ENCODE measurements around the gene SMAD7. TPM values are rescaled to one million over a fixed set of nuclear protein-coding genes. Genes with fewer than 3 reads are reported as not detected.

Gene SMAD7
- total RNA-seq, 1 donor from 2014 or later: 2.4 TPM

DNA sequence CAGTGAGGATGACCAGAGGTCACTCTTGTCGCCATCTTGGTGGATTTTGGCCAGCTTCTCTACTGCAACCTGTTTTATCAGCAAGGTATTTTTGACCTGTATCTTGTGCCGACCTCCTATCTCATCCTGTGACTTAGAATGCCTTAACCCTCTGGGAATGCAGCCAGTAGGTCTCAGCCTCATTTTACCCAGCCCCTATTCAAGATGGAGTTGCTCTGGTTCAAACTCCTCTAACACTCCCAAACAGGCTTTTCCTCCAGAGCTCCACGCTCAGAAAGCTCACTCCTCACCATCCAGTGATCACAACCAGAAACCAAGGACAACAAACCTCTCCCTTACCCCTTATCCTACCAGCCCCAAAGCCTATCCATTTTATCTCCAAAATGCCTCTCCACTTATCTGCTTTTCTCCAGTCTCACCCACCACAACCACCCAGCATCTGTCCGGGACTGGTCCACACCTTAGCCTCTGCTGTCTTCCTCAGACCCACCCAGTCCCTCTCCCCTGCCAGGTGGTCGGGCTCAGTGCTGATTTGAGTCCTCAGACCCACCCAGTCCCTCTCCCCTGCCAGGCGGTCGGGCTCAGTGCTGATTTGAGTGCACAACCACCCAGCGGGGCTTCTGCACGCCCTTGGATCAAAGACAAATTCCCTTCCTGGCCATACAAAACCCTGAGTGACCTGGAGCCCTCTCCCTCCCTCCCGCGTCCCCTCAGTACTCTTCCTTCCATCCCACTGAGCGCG lies 11.7 kb upstream of the SMAD7 start:
- no peak for DNase-seq (ENCODE audit: low read depth in 2 of 2)

- DNase-seq (ENCODE audit: low read depth in 2 of 2): no peak
Observed at GRCh38 chr18:48961547-48961946, 10.8 kb upstream of the SMAD7 start.

GRCh38 chr18:48959921-48960920 lies 9.5 kb upstream of the SMAD7 start:
- DNase-seq (ENCODE audit: low read depth in 2 of 2): peak in 1 of 2 donors; percentile 54

DNA sequence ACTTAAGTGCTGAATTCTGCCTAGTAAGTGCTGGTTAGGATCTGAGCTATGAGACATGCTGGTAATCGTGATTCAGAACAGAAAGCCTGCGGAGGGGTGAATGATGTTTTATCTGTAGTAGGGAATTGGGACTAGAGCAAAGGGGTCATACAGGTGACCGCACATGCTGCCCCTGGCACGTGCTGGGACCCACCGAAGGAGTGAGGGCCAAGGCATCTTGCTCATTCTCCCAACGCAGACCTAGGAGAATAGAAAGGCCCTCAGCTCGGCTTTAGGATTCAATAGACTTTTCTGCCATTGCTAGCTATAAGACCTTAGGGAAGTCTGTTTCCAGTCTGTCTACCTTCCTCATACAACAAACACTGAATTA lies 8.8 kb upstream of the SMAD7 start:
- DNase-seq (ENCODE audit: low read depth in 2 of 2): no peak

- DNase-seq (ENCODE audit: low read depth in 2 of 2): no peak
Observed at GRCh38 chr18:48958951-48959350, 8.2 kb upstream of the SMAD7 start.

GRCh38 chr18:48957616-48958015 lies 6.9 kb upstream of the SMAD7 start:
- no peak for DNase-seq (ENCODE audit: low read depth in 2 of 2)

GRCh38 chr18:48957136-48957535 lies 6.4 kb upstream of the SMAD7 start:
- DNase-seq (ENCODE audit: low read depth in 2 of 2): no peak

DNA sequence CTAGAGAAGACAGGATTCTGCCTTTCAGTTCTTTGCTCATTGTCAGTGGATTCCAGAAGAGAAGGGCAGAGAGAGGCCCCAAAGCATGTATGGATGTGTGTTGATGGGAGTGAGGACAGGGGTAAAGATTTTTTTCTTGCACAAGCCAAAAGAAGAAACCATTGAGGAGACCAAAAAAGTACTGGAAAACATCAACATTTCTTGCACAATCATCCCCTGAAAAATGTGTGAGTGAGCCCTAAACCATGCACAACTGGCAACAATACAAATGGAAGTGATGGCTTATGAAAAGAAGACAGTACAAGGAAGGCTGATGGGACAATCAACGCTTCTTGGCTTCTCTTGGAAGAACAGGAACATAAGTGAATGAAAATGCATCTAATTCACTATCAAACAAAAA lies 5.6 kb upstream of the SMAD7 start:
- no peak for DNase-seq (ENCODE audit: low read depth in 2 of 2)

GRCh38 chr18:48955830-48956261 lies 5.1 kb upstream of the SMAD7 start:
- DNase-seq (ENCODE audit: low read depth in 2 of 2): peak in 1 of 2 donors; percentile 83

DNA sequence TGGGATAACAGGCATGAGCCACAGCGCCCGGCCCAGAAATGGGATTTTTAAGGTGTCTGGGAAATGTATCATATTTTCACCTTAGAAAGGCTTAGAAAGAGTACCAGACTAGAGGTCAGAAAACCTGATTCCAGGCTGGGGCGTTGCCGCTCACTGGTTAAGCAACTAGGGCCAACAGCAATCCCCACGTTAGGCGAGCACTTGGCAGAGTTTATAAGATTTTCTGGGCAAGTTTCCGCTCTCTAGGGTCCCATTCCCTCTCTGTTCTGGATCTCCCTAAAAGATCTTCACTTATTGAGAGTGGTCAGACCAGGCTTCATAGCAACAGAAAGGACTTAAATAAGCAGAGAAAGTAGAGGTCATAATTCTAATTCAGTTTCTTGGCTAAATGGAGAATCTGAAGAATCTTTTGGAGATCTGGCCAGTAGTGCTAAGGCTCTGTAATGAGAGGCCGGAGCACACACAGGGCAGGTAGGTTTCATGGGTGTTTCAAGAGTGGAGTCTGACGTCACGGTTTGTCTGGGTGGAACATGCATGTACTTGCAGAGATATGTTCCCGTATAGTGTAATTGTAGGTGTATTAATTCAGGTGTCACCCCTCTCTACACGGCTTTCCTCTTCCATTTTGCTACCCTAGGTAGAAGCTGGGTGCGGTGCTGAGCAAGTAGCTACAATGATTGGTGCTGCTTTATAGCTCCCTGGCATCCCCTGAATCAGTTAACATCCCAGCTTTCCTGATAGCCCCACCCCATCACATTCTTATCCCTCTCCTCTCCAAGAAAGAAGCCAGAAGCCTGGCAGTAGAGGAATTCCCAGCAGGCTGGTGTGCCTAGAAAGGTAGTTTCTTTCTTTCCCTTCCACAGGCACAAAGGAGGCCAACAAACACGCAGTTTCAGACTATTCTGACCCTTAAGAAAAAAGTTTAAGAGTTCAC lies 4.4 kb upstream of the SMAD7 start:
- DNase-seq (ENCODE audit: low read depth in 2 of 2): no peak

DNA sequence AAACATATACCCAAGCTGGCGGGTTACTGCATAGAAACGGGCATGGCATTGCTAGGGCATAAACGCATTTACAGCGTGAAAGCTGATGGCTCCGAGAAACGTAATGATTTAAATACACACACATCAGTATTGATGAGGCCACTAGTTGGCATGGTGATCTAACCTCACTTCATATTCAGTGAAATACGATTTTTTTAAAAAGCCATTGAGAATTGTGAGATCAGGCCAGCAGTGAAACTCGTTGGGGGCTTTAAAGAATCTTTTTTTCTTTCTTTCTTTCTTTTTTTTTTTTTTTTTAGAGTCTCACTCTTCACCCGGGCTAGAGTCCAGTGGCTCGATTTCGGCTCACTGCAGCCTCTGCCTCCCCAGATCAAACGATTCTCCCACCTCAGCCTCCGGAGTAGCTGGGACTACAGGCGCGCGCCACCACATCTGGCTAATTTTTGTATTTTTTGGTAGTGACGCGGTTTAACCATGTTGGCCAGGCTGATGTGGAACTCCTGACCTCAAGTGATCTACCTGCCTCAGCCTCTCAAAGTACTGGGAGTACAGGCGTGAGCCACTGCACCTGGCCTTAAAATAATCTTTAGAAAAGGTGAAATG lies 2.4 kb upstream of the SMAD7 start:
- no peak for DNase-seq (ENCODE audit: low read depth in 2 of 2)

GRCh38 chr18:48952287-48953103 lies 1.7 kb upstream of the SMAD7 start:
- peak in 1 of 2 donors; percentile 82 for DNase-seq (ENCODE audit: low read depth in 2 of 2)

DNA sequence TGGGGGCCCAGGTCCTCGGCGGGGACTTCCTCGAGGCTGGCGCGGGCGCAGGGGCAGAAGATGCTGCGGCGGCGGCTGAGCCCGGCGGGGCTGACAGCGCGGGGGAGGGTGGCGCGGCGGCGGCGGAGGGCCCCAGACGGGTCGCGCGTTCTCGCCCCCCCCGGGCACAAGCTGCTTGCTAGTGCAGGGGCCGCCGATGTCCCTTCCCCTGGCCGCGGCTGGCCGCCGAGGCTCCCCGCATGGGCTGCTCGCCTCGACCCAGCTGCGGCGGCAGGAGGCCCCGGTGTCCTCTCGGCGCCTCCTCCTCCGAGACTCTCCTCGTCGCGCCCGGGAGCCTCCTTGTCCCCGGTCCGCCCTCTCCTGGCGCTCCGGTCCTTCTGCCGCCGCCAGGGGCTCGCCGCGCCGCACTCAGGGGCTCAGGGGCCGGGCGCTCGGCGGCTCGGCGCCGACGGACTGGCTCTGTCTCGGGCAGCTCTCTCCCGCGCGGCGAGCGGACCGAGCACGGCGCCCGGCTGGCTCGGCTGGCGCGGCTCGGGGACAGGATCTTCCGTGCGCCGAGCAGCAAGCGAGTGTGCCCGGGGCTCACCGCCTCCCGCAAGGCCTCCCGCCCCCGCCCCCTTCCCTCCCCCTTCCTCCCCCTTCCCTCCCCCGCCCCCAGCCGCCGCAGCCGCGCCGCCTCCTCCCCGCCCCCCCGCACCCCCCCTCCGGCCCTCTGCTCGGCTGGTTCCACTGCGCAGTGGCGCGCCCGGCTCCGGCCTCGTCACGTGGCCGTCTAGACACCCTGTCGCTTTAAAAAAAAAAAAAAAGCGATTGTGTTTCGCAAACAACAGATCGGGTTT lies 902 bp upstream of the SMAD7 start:
- DNase-seq (ENCODE audit: low read depth in 2 of 2): peak; percentile 85 to 94

GRCh38 chr18:48949606-48950535 lies 894 bp downstream of the SMAD7 start:
- DNase-seq (ENCODE audit: low read depth in 2 of 2): peak in 1 of 2 donors; percentile 65

DNA sequence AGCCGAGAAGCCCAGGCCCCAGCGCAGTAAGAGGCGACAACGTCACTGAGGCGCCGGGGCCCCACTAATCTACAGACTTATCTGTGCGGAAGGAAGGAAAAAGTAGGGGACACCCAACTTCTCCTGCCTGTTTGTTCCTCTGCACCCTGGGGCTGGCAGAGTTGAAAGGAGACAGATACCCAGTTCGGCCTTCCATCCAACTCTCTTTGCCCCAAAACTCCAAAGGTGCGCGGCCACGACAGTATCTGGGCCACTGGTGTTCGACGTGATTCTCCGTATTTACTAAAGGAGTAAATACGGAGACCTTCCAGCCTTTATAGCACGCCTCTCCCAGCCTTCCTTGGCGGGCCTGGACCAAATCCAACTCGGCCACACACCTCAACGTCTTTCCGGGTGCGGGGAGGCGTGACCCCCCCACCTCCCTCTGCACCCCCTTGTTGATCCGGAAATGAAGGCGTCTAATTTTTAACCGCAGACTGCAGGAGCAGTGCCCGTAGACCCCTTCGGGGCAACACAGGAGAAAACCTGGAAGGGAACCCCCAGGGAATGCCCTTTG lies 1.6 kb downstream of the SMAD7 start:
- DNase-seq (ENCODE audit: low read depth in 2 of 2): no peak

DNA sequence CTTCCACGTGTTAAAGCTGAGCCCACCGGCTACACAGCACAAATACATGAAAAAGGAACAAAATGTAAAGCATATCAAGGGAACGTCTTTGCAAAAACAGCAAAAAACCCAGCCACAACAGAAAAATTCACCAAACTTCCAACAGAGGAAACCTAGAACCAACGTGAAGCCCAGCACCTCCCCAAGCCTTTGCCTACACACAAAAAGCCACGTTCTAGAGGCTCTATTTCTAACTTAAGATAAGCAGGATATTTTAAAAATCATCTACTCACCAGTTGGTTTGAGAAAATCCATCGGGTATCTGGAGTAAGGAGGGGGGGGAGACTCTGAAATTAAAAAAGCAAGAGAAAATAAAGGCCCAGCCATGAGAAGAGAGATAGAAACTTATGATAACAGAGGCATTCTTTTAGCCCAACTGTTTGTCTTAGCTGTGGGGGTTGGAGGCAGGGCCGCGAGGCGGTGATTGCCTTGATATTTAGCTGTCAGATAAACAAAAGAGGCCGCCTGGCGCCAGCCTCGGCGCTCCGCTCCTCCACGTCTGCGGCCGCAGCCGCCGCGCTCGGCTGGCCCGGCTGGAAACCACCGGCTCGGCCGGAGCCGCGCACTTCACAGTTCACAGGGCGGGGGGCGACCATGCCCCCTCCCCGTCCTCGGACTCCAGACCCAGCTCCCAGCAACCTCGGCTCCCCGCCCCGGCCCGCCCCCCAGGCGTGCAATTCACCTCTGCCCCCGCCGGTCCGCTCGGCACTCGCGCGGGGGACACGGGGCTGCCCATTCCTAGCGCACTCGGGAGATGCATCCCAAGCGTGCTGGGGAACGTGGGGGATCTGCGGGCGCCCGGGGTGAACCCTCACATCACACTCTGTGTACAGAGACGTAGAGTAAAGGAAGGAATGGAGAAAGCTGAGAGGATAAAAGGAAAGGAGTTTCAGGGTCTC lies 2.4 kb downstream of the SMAD7 start:
- peak in 1 of 2 donors; percentile 72 for DNase-seq (ENCODE audit: low read depth in 2 of 2)

DNA sequence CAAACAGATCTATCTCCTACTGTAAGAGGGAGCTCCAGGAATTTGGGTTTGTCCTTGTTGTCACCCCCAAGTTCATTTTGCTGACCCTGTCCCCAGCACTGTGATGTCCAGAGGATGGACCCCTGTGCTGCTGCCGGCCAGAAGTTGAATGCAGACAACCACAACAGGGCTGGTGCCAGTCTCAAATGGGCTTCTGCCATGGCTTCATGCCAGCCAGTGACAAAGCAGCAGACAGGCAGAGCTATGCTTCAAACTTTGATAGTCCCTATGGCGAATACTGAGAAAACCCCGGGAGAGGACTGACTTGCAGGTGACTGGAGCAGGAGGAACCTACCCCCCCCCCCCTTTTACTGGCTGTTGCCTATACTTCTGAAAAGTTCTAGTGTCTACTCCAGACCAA lies 3.2 kb downstream of the SMAD7 start:
- DNase-seq (ENCODE audit: low read depth in 2 of 2): no peak

Measured in dermis microvascular lymphatic vessel endothelial cell (primary cell).